DMS153 treated with DMSO at 0.1 percent for 48 hours (cell line): ENCODE data around the gene P2RX6.

ENCODE experiments used
- DNase-seq: peaks from one replicate; lab custom pipeline; 2025; ENCODE audit not compliant: unreplicated experiment; lab: John Stamatoyannopoulos, UW

P2RX6 gene

GRCh38 chr22:20979940-20980453 lies 35.0 kb upstream of the P2RX6 start:
- no peak for DNase-seq

GRCh38 chr22:20980523-20980922 lies 34.4 kb upstream of the P2RX6 start:
- DNase-seq, result no peak

DNA sequence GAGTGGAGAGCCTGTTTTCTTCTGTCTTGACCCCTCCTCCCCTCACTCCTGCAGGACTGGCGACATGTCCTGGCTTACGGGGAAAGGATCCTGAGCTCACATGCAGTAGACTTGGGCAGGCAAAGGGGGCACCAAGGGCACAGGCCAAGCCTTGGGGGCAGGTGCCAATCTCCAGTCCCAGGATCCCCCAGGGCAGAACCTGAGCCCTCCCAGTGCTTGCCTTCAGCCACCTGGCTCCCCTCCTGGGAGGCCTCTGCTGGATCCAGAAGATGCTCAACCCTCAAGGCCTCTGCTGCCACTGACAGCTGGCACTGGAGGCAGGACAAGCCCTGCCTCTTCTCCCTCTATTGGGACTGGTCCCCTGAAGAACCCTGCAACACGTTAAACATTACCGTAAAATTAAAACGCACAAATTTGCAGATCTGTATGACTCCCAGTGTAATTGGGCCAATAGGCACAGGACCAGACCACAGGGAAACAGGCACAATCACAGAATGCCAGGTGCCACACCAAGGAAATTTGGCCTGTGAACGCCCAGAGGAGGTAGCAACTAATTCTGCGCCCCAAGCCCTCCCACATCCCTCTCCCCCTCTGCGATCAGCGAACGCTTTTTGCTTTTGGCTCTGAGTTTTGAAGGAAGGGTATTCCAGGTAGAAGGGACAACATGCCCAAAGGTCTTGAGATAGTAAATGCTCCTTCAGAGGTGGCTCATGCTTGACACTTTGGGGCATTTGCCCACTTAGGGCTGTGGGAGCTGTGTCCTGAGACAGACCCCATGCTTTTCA lies 33.8 kb upstream of the P2RX6 start:
- no peak for DNase-seq

- DNase-seq, result peak; percentile 32
Observed at GRCh38 chr22:20981787-20982562, 33.0 kb upstream of the P2RX6 start, which contains the start of gene LZTR1. Gene LZTR1, plus strand, starts transcription at chr22:20982297. Its CDS starts 75 bp downstream, at chr22:20982372.

DNA sequence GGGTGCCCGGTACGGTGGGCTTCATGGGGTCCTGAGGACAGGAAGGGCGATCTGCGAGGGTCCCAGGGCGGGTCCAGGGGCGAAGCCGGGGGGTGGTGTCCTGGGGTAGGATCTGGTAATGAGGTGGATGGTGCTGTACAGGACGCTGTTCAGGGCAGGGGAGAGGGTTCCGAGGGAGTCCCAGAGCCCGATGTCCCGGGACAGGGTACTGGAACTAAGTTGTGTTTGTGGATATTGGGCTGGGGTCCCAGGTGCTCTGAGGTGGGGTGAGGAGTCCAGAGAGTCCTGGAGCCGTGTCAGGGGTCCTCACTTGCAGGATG lies 32.4 kb upstream of the P2RX6 start:
- DNase-seq, result no peak

GRCh38 chr22:20983081-20983771 lies 31.7 kb upstream of the P2RX6 start:
- DNase-seq, result no peak

- no peak for DNase-seq
Observed at GRCh38 chr22:20985720-20986119, 29.2 kb upstream of the P2RX6 start.

DNA sequence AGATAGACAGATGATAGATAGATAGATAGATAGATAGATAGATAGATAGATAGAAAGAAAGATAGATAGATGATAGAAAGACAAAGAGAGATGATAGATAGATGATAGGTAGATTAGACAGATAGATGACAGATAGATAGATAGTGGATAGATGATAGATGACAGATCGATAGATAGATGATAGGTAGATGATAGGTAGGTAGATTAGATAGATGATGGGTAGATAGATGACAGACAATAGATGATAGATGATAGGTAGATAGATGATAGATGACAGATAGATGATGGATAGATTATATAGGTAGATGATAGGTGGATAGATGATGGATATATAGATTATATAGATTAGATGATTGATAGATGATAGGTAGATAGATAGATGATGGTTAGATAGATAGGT lies 28.6 kb upstream of the P2RX6 start:
- DNase-seq, result no peak

DNA sequence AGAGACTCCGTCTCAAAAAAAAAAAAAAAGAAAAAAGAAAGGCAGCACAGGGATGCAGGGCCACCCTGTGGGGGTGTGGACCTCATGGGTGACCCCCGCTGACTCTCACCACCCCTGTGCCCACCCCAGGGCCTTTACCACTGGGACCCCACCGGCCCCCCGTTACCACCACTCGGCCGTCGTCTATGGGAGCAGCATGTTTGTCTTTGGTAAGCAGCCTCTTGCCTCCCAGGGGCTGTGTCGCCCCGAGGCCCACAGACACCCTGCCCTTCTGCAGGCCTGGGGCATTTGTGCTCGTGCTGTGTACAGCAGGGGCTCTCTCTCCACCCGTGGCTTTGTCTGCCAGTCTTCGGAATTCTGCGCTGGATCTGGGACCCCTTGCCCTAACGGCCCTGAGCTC lies 27.6 kb upstream of the P2RX6 start:
- DNase-seq, result no peak

- DNase-seq, result no peak
Observed at GRCh38 chr22:20988573-20989322, 26.2 kb upstream of the P2RX6 start.

DNA sequence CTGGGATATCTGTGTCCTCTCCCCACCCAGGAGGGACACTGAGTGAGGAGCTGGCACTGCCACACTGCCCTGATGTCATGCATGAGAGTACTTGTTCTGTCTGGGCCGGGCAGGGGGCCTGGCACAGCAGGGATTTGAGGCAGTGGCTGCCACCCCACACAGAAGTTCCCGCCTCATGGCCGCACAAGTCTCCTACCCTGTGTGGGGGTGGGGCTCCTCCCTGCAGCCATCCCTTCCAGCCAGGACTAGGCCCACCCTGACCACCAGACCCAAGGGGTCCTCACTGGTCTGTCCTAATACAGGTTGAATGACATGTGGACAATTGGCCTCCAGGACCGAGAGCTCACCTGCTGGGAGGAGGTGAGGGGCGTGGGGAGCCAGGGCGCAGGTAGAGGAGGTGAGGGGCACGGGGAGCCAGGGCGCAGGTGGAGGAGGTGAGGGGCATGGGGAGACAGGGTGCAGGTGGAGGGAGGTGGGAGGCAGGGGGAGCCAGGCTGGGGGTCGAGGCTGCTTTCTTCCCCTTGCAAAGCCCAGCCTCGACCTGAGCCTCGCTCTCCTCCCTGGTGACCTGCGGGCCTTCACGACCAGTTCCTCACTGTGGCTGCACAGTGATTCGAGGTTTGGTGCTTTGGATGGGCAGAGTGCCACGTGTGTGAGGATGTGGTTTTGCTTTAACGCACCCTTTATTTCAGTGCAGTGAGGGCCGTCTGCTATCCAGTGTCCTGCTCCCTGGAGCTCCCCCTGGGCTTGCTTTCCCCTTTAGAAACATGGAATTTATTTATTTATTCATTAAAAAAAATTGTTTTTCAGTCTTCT lies 25.4 kb upstream of the P2RX6 start:
- no peak for DNase-seq

GRCh38 chr22:20990184-20991180 lies 24.5 kb upstream of the P2RX6 start:
- DNase-seq, result no peak

- no peak for DNase-seq
Observed at GRCh38 chr22:20991252-20992055, 23.5 kb upstream of the P2RX6 start.

DNA sequence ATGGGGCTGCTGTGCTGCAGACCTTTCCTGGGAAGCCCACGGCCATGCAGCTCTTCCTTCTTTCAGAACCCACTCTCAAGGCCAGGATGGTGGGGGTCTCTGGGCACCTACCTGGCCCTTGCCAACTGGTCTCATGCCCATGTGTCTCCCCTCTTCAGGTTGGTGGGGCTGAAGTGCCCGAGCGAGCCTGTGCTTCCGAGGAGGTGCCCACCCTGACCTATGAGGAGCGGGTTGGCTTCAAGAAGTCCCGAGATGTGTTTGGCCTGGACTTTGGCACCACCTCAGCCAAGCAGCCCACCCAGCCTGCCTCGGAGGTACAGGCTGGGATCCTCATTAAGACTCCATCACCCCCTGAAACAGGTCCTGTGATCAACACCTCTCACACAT lies 22.9 kb upstream of the P2RX6 start:
- no peak for DNase-seq

- no peak for DNase-seq
Observed at GRCh38 chr22:20992456-20993303, 22.3 kb upstream of the P2RX6 start.

- DNase-seq, result no peak
Observed at GRCh38 chr22:20993304-20994127, 21.4 kb upstream of the P2RX6 start.
